ENCODE results near the gene PLEKHG4.

- TF ChIP-seq POLR2A (IDR thresholded peaks at IDR 0.05; ENCODE audit: low read length) (no peak), GATA1 (IDR thresholded peaks at IDR 0.05; ENCODE audit: low read depth, low read length) (no peak)
Measured at GRCh38 chr16:67282447-67282805, 3.1 kb downstream of the PLEKHG4 start.
